K562 (cell line): ENCODE data around the gene DUS1L. TPM values are rescaled to one million over a fixed set of nuclear protein-coding genes. Genes with fewer than 3 reads are reported as not detected.

ENCODE experiments used
- ATAC-seq: fragments of 200-7000 bp; cut with Tn5 transposase; 3 replicates; pipeline ENCODE4 v1.9.1; 2020; ENCODE audit warnings: moderate library complexity
- BruUV-seq: library from RNA; stranded (reverse); fragments of 400-500 nt; replicated peaks from 2 replicates; lab custom pipeline; 2021; lab: Mats Ljungman, UMichigan
- CTCF ChIA-PET: fragments of 300-600 bp; formaldehyde crosslinking; extraction: SDS; loops from one replicate; lab custom pipeline; 2021; ENCODE audit warnings: low intra/inter-chr PET ratio; lab: Yijun Ruan, JAX
- POLR2A ChIA-PET: fragments of 300-600, 350-650 bp; sonication (Branson Sonifier 250); formaldehyde crosslinking; extraction: SDS; loops from one replicate; lab custom pipeline; 2021; ENCODE audit warnings: antibody characterized with exemption, inconsistent platforms; lab: Yijun Ruan, JAX
- DNase-seq, 4 experiments: peaks; one replicate each; pipeline versions ENCODE4 v3.0.0 to v3.0.0-alpha.2; 2011 to 2018; ENCODE audit warnings: low spot score in 3 of 4, mixed read lengths in 3 of 4; ENCODE audit errors: extremely low read depth in 1 of 4
- FAIRE-seq: peaks from 2 replicates; lab custom pipeline; 2011; peaks lifted over from hg19 to GRCh38; lab: Jason Lieb, UNC
- H2AFZ ChIP-seq: 2 replicates; pipeline ENCODE4 v1.6.0; 2011; ENCODE audit warnings: low read depth, low read length, control low read depth, inconsistent platforms
- H3K27ac ChIP-seq: fragments of 200-600 bp; 3 replicates; pipeline ENCODE4 v1.8.0; 2011; ENCODE audit warnings: low read depth, mild to moderate bottlenecking, control low read depth, inconsistent platforms, low read length, moderate library complexity, mixed read lengths; ENCODE audit errors: extremely low read depth
- H3K27me3 ChIP-seq, 2 experiments: fragments of 300-600 bp in 1 of 2; 2 replicates in 1 of 2; 3 replicates in 1 of 2; pipeline versions ENCODE4 v1.6.0 to v1.8.0; 2011; ENCODE audit warnings: inconsistent platforms in 2 of 2, low read length in 2 of 2, mild to moderate bottlenecking in 1 of 2, mixed read lengths in 1 of 2, moderate library complexity in 1 of 2; ENCODE audit not compliant: control insufficient read depth in 2 of 2, insufficient read depth in 2 of 2
- H3K36me3 ChIP-seq: fragments of 300-600 bp; 3 replicates; pipeline ENCODE4 v1.8.0; 2011; ENCODE audit warnings: mild to moderate bottlenecking, low read length, inconsistent platforms; ENCODE audit not compliant: control insufficient read depth, insufficient read depth
- H3K4me1 ChIP-seq, 2 experiments: fragments of 200-600 bp in 1 of 2; replicated peaks in 1 of 2; 2 replicates in 1 of 2; 3 replicates in 1 of 2; pipeline versions ENCODE4 v1.5.1 to v1.8.0; 2011; ENCODE audit warnings: inconsistent platforms in 2 of 2, low read length in 2 of 2, mild to moderate bottlenecking in 1 of 2, mixed read lengths in 1 of 2, moderate library complexity in 1 of 2; ENCODE audit not compliant: control insufficient read depth in 2 of 2, insufficient read depth in 2 of 2
- H3K4me2 ChIP-seq: 2 replicates; pipeline ENCODE4 v1.6.1; 2011; ENCODE audit warnings: low read length, control low read depth, inconsistent platforms, mixed read lengths; ENCODE audit not compliant: insufficient read depth
- H3K4me3 ChIP-seq: fragments of 200-600 bp; sonication (generic), shearing (Covaris generic); 2 replicates; pipeline ENCODE4 v1.5.1; 2016; ENCODE audit warnings: control low read depth, inconsistent platforms
- H3K79me2 ChIP-seq: fragments of 200-600 bp; 3 replicates; pipeline ENCODE4 v1.8.0; 2011; ENCODE audit warnings: low read length, inconsistent platforms; ENCODE audit not compliant: control insufficient read depth, insufficient read depth
- H3K9ac ChIP-seq, 2 experiments: 2 replicates each; pipeline versions ENCODE4 v1.6.0 to v1.6.1; 2011; ENCODE audit warnings: low read depth in 2 of 2, low read length in 2 of 2, control low read depth in 1 of 2, inconsistent platforms in 1 of 2, mild to moderate bottlenecking in 1 of 2, mixed read lengths in 1 of 2; ENCODE audit not compliant: insufficient read depth in 1 of 2
- H3K9me1 ChIP-seq: one replicate; pipeline ENCODE4 v1.6.0; 2011; ENCODE audit warnings: inconsistent platforms, mild to moderate bottlenecking, low read length, moderate library complexity; ENCODE audit not compliant: control insufficient read depth, insufficient read depth
- H3K9me3 ChIP-seq: replicated peaks from 2 replicates; pipeline ENCODE4 v1.5.1; 2011; ENCODE audit warnings: low read depth, low read length, inconsistent platforms; ENCODE audit not compliant: control insufficient read depth, insufficient read depth
- H4K20me1 ChIP-seq: replicated peaks from 2 replicates; pipeline ENCODE4 v1.6.1; 2011; ENCODE audit warnings: low read length, inconsistent platforms, mixed read lengths; ENCODE audit not compliant: control insufficient read depth, insufficient read depth
- CREB1 ChIP-seq, 2 experiments: sonication (generic) in 1 of 2; formaldehyde crosslinking in 1 of 2; IDR thresholded peaks; 2 replicates each; pipeline versions ENCODE4 v1.6.1 to v1.8.0; 2012 to 2022; ENCODE audit warnings: inconsistent platforms in 1 of 2, mild to moderate bottlenecking in 1 of 2, missing genetic modification reagents in 1 of 2, moderate library complexity in 1 of 2
- EP400 ChIP-seq: fragments of 450-650 bp; IDR thresholded peaks from 2 replicates; pipeline ENCODE4 v1.6.1; 2017; ENCODE audit warnings: antibody characterized with exemption, mild to moderate bottlenecking, moderate library complexity
- HOXB6 ChIP-seq: fragments of 250-450 bp; sonication (Bioruptor Pico); IDR thresholded peaks from 2 replicates; pipeline ENCODE4 v1.5.1; 2022; ENCODE audit warnings: mild to moderate bottlenecking, borderline replicate concordance
- NCOA6 ChIP-seq: fragments of 450-650 bp; IDR thresholded peaks from 2 replicates; pipeline ENCODE4 v1.6.1; 2017; ENCODE audit warnings: mild to moderate bottlenecking
- NUFIP1 ChIP-seq: fragments of 450-650 bp; IDR thresholded peaks from 2 replicates; pipeline ENCODE4 v1.6.1; 2018; ENCODE audit not compliant: partially characterized antibody
- POLR2G ChIP-seq: fragments of 200-400 bp; formaldehyde crosslinking; IDR thresholded peaks from 2 replicates; pipeline ENCODE4 v1.6.1; 2017; ENCODE audit warnings: low read depth, mild to moderate bottlenecking, antibody characterized with exemption, low read length, moderate library complexity
- SFPQ ChIP-seq: fragments of 200-400 bp; formaldehyde crosslinking; IDR thresholded peaks from 2 replicates; pipeline ENCODE4 v1.6.1; 2017; ENCODE audit warnings: mild to moderate bottlenecking, low read depth, low read length, moderate library complexity
- TAL1 ChIP-seq: fragments of 450-650 bp; IDR thresholded peaks from 2 replicates; pipeline ENCODE4 v1.6.1; 2016; ENCODE audit warnings: mild to moderate bottlenecking
- ZBTB33 ChIP-seq: sonication (generic); formaldehyde crosslinking; IDR thresholded peaks from 2 replicates; pipeline ENCODE4 v1.8.1; 2023; ENCODE audit warnings: mild to moderate bottlenecking, missing genetic modification reagents
- ZBTB9 ChIP-seq: fragments of 450-650 bp; formaldehyde crosslinking; IDR thresholded peaks from 2 replicates; pipeline ENCODE4 v1.4.0; 2020; ENCODE audit warnings: mild to moderate bottlenecking, moderate library complexity
- ZC3H4 ChIP-seq: sonication (generic); formaldehyde crosslinking; IDR thresholded peaks from 2 replicates; pipeline ENCODE4 v1.9.0; 2021; ENCODE audit warnings: missing genetic modification reagents, borderline replicate concordance
- ZNF134 ChIP-seq: fragments of 250-450 bp; sonication (Bioruptor Pico); conservative IDR thresholded peaks from 2 replicates; pipeline ENCODE4 v1.4.0; 2020
- ZNF184 ChIP-seq: sonication (generic); formaldehyde crosslinking; IDR thresholded peaks from 2 replicates; pipeline ENCODE4 v1.5.0; 2020; ENCODE audit warnings: missing genetic modification reagents
- WGBS: fragments of 100-300 bp; shearing (Covaris generic); methylation state at CpG from one replicate; pipeline ENCODE4 v1.1.6; 2016; ENCODE audit warnings: low coverage, mixed read lengths; ENCODE audit not compliant: insufficient coverage; ENCODE audit errors: missing lambda C conversion rate; 5-methylcytosine and 5-hydroxymethylcytosine counted together
- in situ Hi-C: fragments of 300-500 bp; cut with MboI; formaldehyde crosslinking; loops from 4 replicates; pipeline ENCODE4 v1.15.0; 2018; ENCODE audit warnings: inconsistent platforms, mixed read lengths
- intact Hi-C: fragments of 100-400 bp; cut with micrococcal nuclease; formaldehyde crosslinking; loops from 2 replicates; pipeline ENCODE4 v1.14.2; 2022
- polyA plus RNA-seq, 8 experiments: library from polyadenylated mRNA; depleted of rRNA in 4 of 8; stranded (reverse) in 5 of 8; unstranded in 3 of 8; fragments of >200 nt; fragmentation: Nextera tagmentation in 2 of 8; fragmentation: Illumina TruSeq in 1 of 8; extraction: Ambion mirVana in 2 of 8; extraction: Trizol in 1 of 8; gene quantifications; 2 replicates each; pipeline versions ENCODE4 v1.2.1 to v1.2.3, GENCODE V29; 2011 to 2014; ENCODE audit warnings: inconsistent platforms in 1 of 8, missing spikeins in 1 of 8
- total RNA-seq, 7 experiments: library from RNA; depleted of rRNA in 6 of 7; stranded (reverse); fragments of >200 nt in 6 of 7; fragmentation: Illumina TruSeq in 2 of 7; extraction: Trizol in 2 of 7; gene quantifications; 2 replicates each; pipeline versions ENCODE4 v1.2.1 to v1.2.3, GENCODE V29; 2011 to 2021; ENCODE audit warnings: low replicate concordance in 1 of 7

DUS1L gene
- total and polyA plus RNA-seq, 9 of the 15 experiments (the other 6 are each of a cell fraction or from before 2014, with no cell fraction given): 7.8 to 210 (median 83.9) TPM

GRCh38 chr17:82020572-82021106 lies 45.0 kb downstream of the DUS1L start:
- no peak for DNase-seq
- peaks cover 14 to 93% of the 10 kb centered on the region in 2 experiments for H3K4me1 ChIP-seq
- no peak overlapping the region for H2AFZ ChIP-seq
- no peaks in the 10 kb centered on the region for H3K27me3 ChIP-seq
- peak overlapping the region; percentile 84 for H3K4me2 ChIP-seq
- H3K9me3 ChIP-seq: no peaks in the 10 kb centered on the region
- CTCF ChIA-PET: interaction anchor here (1.2 to 6.6 kb wide), 3 partner anchors 61 to 308 kb away, joined by 3 to 103 read pairs (median 3); partner anchors contain the start of genes NOTUM and SLC25A10
- BruUV-seq: no TSS peak
- peaks cover 17% of the 10 kb centered on the region for H4K20me1 ChIP-seq
- ATAC-seq: no peak
- in situ Hi-C loops (no loop called here), intact Hi-C loops (loop anchor here (1.0 to 5.0 kb wide), 2 partner anchors 43 to 61 kb away; partner anchors contain the start of gene ASPSCR1)
- FAIRE-seq: no peak
- peaks cover 30% of the 10 kb centered on the region; the same call in 1 of the 3 replicates for H3K36me3 ChIP-seq
- POLR2A ChIA-PET: interaction anchor here (0.6 to 5.0 kb wide), 4 partner anchors 14 to 72 kb away, joined by 3 to 51 read pairs (median 3); partner anchors contain the start of gene DCXR
- H3K4me3 ChIP-seq: peak overlapping the region; percentile 91; the same call in 1 of the 2 replicates
- H3K27ac ChIP-seq: no peak overlapping the region
- H3K79me2 ChIP-seq: peaks cover 36% of the 10 kb centered on the region
- H3K9me1 ChIP-seq: no peaks in the 10 kb centered on the region
- H3K9ac ChIP-seq: peak overlapping the region; percentile 75 to 95; a peak in 3 of 4 replicates
- WGBS: 85% methylated on average over 11 of the region's 14 CpGs
- TF ChIP-seq SFPQ (no peak), ZNF134 (CRISPR knock-in tag) (no peak), HOXB6 (no peak), ZNF184 (no peak), EP400 (no peak), ZC3H4 (0 out of 2 replicates have a peak, but pooled peaks have one; percentile 55), ZBTB9 (CRISPR knock-in tag) (no peak), POLR2G (no peak; the same call in 1 of the 2 replicates), ZBTB33 (CRISPR knock-in tag) (no peak), NCOA6 (no peak), CREB1 (IDR thresholded peaks at IDR 0.05) (no peak), CREB1 (CRISPR knock-in tag; IDR thresholded peaks at IDR 0.05) (no peak), NUFIP1 (no peak), TAL1 (no peak)
